ENCODE measurements around the gene SLC39A11.
A peak's percentile ranks its signal among the peaks of the same experiment; 100 is the strongest.

SLC39A11 gene

DNA sequence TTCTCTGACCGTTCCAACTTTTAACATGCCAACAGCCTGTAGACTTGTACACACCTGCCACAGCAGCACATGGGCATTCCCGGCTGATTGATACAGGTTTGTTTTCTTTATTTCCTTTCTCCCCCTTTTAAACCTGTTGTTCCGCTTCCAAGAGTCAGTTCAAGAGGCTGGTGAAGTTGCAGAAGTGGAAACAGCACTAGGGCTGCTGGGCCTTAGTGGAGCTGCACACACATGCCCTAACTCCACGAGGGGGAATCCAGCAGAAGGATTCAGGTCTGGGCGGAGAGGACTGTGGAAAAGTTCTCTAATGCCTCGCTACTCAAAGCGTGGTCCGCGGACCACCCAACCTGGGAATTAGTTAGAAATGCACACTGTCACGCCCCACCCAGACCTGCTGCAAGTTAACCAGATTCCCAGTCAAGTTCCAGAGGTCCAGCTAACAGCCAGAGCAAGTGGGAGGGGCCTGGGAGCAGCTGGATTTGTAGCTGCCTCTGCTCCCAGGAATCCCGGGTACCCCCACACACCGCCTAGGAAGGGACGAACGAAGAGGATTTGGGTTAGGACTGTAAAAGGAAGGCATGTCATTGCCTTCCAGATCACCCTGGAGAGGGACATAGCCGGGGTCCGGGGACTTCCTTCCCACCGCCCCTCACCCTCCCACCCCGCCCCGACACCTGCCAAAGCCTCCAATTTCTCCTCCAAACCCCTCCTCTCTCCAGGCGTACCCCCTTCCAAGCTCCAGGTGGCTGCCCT lies 542 bp downstream of the SLC39A11 start:
- no peak for TF ChIP-seq SNAI2 (CRISPR knock-in tag; IDR thresholded peaks at IDR 0.05)
- no peak for TF ChIP-seq OSR1 (CRISPR knock-in tag; IDR thresholded peaks at IDR 0.05)
- no peak for TF ChIP-seq ISL1 (CRISPR knock-in tag; IDR thresholded peaks at IDR 0.05)
- TF ChIP-seq GLIS3 (CRISPR knock-in tag; IDR thresholded peaks at IDR 0.05), result no peak
- TF ChIP-seq CSDC2 (CRISPR knock-in tag; IDR thresholded peaks at IDR 0.05), result no peak
- no peak for TF ChIP-seq TCF4 (CRISPR knock-in tag; IDR thresholded peaks at IDR 0.05; ENCODE audit: borderline replicate concordance)
- no peak for TF ChIP-seq ZC3H10 (CRISPR knock-in tag; IDR thresholded peaks at IDR 0.05)
- no peak for TF ChIP-seq ZFP30 (CRISPR knock-in tag; IDR thresholded peaks at IDR 0.05)
- no peak for TF ChIP-seq TOX (CRISPR knock-in tag; IDR thresholded peaks at IDR 0.05; ENCODE audit: borderline replicate concordance)
- TF ChIP-seq, protein P1, sequence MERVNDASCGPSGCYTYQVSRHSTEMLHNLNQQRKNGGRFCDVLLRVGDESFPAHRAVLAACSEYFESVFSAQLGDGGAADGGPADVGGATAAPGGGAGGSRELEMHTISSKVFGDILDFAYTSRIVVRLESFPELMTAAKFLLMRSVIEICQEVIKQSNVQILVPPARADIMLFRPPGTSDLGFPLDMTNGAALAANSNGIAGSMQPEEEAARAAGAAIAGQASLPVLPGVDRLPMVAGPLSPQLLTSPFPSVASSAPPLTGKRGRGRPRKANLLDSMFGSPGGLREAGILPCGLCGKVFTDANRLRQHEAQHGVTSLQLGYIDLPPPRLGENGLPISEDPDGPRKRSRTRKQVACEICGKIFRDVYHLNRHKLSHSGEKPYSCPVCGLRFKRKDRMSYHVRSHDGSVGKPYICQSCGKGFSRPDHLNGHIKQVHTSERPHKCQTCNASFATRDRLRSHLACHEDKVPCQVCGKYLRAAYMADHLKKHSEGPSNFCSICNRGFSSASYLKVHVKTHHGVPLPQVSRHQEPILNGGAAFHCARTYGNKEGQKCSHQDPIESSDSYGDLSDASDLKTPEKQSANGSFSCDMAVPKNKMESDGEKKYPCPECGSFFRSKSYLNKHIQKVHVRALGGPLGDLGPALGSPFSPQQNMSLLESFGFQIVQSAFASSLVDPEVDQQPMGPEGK (CRISPR knock-in tag; IDR thresholded peaks at IDR 0.05; ENCODE audit: borderline replicate concordance), result no peak
- no peak for TF ChIP-seq TSHZ2 (CRISPR knock-in tag; IDR thresholded peaks at IDR 0.05)
- TF ChIP-seq ARNTL (CRISPR knock-in tag; IDR thresholded peaks at IDR 0.05; ENCODE audit: borderline replicate concordance, low read depth), result no peak
- TF ChIP-seq CSRNP3 (CRISPR knock-in tag; IDR thresholded peaks at IDR 0.05), result no peak
- no peak for TF ChIP-seq ESRRG (CRISPR knock-in tag; IDR thresholded peaks at IDR 0.05)
- peak; percentile 64 for ATAC-seq

- no peak for ATAC-seq
- TF ChIP-seq, protein P1 (CRISPR knock-in tag; IDR thresholded peaks at IDR 0.05; ENCODE audit: borderline replicate concordance), result no peak
- TF ChIP-seq ZNF70 (CRISPR knock-in tag; IDR thresholded peaks at IDR 0.05), result no peak
- TF ChIP-seq ISL1 (CRISPR knock-in tag; IDR thresholded peaks at IDR 0.05), result no peak
- TF ChIP-seq ARNTL (CRISPR knock-in tag; IDR thresholded peaks at IDR 0.05; ENCODE audit: borderline replicate concordance, low read depth), result no peak
- TF ChIP-seq ZNF8 (CRISPR knock-in tag; IDR thresholded peaks at IDR 0.05), result no peak
- TF ChIP-seq ZC3H10 (CRISPR knock-in tag; IDR thresholded peaks at IDR 0.05), result no peak
- TF ChIP-seq TOX (CRISPR knock-in tag; IDR thresholded peaks at IDR 0.05; ENCODE audit: borderline replicate concordance), result no peak
- TF ChIP-seq, protein P2, sequence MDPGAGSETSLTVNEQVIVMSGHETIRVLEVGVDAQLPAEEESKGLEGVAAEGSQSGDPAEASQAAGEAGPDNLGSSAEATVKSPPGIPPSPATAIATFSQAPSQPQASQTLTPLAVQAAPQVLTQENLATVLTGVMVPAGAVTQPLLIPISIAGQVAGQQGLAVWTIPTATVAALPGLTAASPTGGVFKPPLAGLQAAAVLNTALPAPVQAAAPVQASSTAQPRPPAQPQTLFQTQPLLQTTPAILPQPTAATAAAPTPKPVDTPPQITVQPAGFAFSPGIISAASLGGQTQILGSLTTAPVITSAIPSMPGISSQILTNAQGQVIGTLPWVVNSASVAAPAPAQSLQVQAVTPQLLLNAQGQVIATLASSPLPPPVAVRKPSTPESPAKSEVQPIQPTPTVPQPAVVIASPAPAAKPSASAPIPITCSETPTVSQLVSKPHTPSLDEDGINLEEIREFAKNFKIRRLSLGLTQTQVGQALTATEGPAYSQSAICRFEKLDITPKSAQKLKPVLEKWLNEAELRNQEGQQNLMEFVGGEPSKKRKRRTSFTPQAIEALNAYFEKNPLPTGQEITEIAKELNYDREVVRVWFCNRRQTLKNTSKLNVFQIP (CRISPR knock-in tag; IDR thresholded peaks at IDR 0.05; ENCODE audit: borderline replicate concordance, low read depth), result no peak
- TF ChIP-seq RARB (CRISPR knock-in tag; IDR thresholded peaks at IDR 0.05), result no peak
Observed at GRCh38 chr17:73091410-73091769, 1.1 kb downstream of the SLC39A11 start.

- no peak for ATAC-seq
- no peak for TF ChIP-seq TCF4 (CRISPR knock-in tag; IDR thresholded peaks at IDR 0.05; ENCODE audit: borderline replicate concordance)
- TF ChIP-seq ZC3H10 (CRISPR knock-in tag; IDR thresholded peaks at IDR 0.05), result no peak
- TF ChIP-seq, protein P3, sequence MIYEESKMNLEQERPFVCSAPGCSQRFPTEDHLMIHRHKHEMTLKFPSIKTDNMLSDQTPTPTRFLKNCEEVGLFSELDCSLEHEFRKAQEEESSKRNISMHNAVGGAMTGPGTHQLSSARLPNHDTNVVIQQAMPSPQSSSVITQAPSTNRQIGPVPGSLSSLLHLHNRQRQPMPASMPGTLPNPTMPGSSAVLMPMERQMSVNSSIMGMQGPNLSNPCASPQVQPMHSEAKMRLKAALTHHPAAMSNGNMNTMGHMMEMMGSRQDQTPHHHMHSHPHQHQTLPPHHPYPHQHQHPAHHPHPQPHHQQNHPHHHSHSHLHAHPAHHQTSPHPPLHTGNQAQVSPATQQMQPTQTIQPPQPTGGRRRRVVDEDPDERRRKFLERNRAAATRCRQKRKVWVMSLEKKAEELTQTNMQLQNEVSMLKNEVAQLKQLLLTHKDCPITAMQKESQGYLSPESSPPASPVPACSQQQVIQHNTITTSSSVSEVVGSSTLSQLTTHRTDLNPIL (CRISPR knock-in tag; IDR thresholded peaks at IDR 0.05; ENCODE audit: low read depth), result no peak
- no peak for TF ChIP-seq OSR1 (CRISPR knock-in tag; IDR thresholded peaks at IDR 0.05)
- TF ChIP-seq RARB (CRISPR knock-in tag; IDR thresholded peaks at IDR 0.05), result no peak
- TF ChIP-seq ZNF8 (CRISPR knock-in tag; IDR thresholded peaks at IDR 0.05), result no peak
- TF ChIP-seq CSRNP3 (CRISPR knock-in tag; IDR thresholded peaks at IDR 0.05), result no peak
- TF ChIP-seq, protein P1 (CRISPR knock-in tag; IDR thresholded peaks at IDR 0.05; ENCODE audit: borderline replicate concordance), result no peak
- TF ChIP-seq GLIS3 (CRISPR knock-in tag; IDR thresholded peaks at IDR 0.05), result no peak
Observed at GRCh38 chr17:73090396-73091202, 1.9 kb downstream of the SLC39A11 start.

All from SK-N-SH treated with all-trans-retinoic acid at 6 μM for 48 hours (cell line).